Measurements from ENCODE around the gene RNF182.

DNA sequence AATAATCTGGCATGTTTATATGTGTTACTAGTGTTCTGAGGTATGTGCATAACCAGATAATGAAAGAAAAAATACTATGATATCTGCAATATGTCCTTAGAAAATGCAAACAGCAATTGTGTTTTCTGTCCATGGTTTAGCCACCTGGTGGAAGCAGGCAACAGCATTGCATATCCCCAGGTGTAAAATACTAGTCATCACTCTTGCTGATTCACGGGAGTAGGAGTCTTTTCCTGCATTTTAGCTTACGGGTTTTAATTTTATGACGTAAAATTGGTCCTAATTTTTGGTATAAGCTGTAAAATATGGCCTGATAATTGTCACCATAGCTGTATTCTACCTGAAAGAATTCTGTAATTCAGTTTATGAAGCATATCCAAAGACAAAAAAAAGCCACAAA is 2.5 kb downstream of the RNF182 start:
- no peak for TF ChIP-seq EZH2 (IDR thresholded peaks at IDR 0.05; ENCODE audit: insufficient read depth, poor library complexity, severe bottlenecking)
- no peak for TF ChIP-seq EZH2phosphoT487 (IDR thresholded peaks at IDR 0.05; ENCODE audit: insufficient read depth, low read depth)

Measured in GM23248 (cell line).